PC-9 (cell line): ENCODE data around the gene PRR33. TPM values are rescaled to one million over a fixed set of nuclear protein-coding genes. Genes with fewer than 3 reads are reported as not detected.

Source experiments
- BruUV-seq: library from RNA; stranded (reverse); fragments of 400-500 nt; replicated peaks from 2 replicates; lab custom pipeline; 2021; lab: Mats Ljungman, UMichigan
- CTCF ChIA-PET: fragments of 300-600 bp; sonication (Branson Sonifier 250); formaldehyde crosslinking; loops from one replicate; lab custom pipeline; 2022; ENCODE audit warnings: antibody characterized with exemption; lab: Charles Lee
- POLR2A ChIA-PET: fragments of 300-600 bp; sonication (Branson Sonifier 250); formaldehyde crosslinking; loops from one replicate; lab custom pipeline; 2022; ENCODE audit warnings: antibody characterized with exemption; ENCODE audit not compliant: unreplicated experiment; lab: Charles Lee
- DNase-seq, 2 experiments: peaks; one replicate each; pipeline versions ENCODE4 v3.0.0 to v3.0.0-alpha.2; 2015 to 2022; ENCODE audit warnings: mixed read lengths in 1 of 2
- H2AFZ ChIP-seq: fragments of 200-600 bp; sonication (generic); 2 replicates; pipeline ENCODE4 v1.8.1; 2017; ENCODE audit warnings: antibody characterized with exemption
- H3F3A ChIP-seq: fragments of 200-600 bp; sonication (generic); 2 replicates; pipeline ENCODE4 v1.8.1; 2017; ENCODE audit warnings: antibody characterized with exemption, mild to moderate bottlenecking, low read depth; ENCODE audit not compliant: insufficient read depth
- H3K27ac ChIP-seq: fragments of 200-600 bp; sonication (generic); 2 replicates; pipeline ENCODE4 v1.6.1; 2016; ENCODE audit warnings: mixed run types
- H3K27me3 ChIP-seq: fragments of 200-600 bp; sonication (generic); 2 replicates; pipeline ENCODE4 v1.6.1; 2016; ENCODE audit warnings: low read depth, mixed run types; ENCODE audit not compliant: insufficient read depth
- H3K36me3 ChIP-seq: fragments of 200-600 bp; sonication (generic); 2 replicates; pipeline ENCODE4 v1.6.1; 2016; ENCODE audit warnings: low read depth, mixed run types
- H3K4me1 ChIP-seq: fragments of 200-600 bp; sonication (generic); replicated peaks from 2 replicates; pipeline ENCODE4 v1.6.1; 2016; ENCODE audit warnings: mixed run types; ENCODE audit not compliant: insufficient read depth
- H3K4me2 ChIP-seq: fragments of 200-600 bp; sonication (generic); 2 replicates; pipeline ENCODE4 v1.6.1; 2017; ENCODE audit warnings: mixed run types
- H3K4me3 ChIP-seq: fragments of 200-600 bp; sonication (generic); 2 replicates; pipeline ENCODE4 v1.6.1; 2016; ENCODE audit warnings: mixed run types
- H3K79me2 ChIP-seq: fragments of 200-600 bp; sonication (generic); 2 replicates; pipeline ENCODE4 v1.6.1; 2017; ENCODE audit warnings: low read depth, mixed run types
- H3K9me2 ChIP-seq: fragments of 200-600 bp; sonication (generic); 2 replicates; pipeline ENCODE4 v1.8.1; 2017; ENCODE audit warnings: mild to moderate bottlenecking; ENCODE audit not compliant: insufficient read depth
- H3K9me3 ChIP-seq: fragments of 200-600 bp; sonication (generic); 2 replicates; pipeline ENCODE4 v1.8.1; 2016; ENCODE audit warnings: low read depth; ENCODE audit not compliant: insufficient read depth
- H4K20me1 ChIP-seq: fragments of 200-600 bp; sonication (generic); 2 replicates; pipeline ENCODE4 v1.8.1; 2017; ENCODE audit not compliant: insufficient read depth
- CTCF ChIP-seq: fragments of 200-600 bp; sonication (generic); conservative IDR thresholded peaks from 2 replicates; pipeline ENCODE4 v1.6.1; 2017; ENCODE audit warnings: mixed run types, antibody characterized with exemption, mild to moderate bottlenecking, moderate library complexity
- EZH2 ChIP-seq: fragments of 200-600 bp; sonication (generic); IDR thresholded peaks from 2 replicates; pipeline ENCODE4 v1.8.0; 2017; ENCODE audit warnings: antibody characterized with exemption, low read depth
- intact Hi-C: fragments of 100-400 bp; cut with micrococcal nuclease; formaldehyde crosslinking; loops from one replicate; pipeline ENCODE4 v1.10.0; 2022; ENCODE audit not compliant: unreplicated experiment
- total RNA-seq: library from RNA; stranded (reverse); gene quantifications from 2 replicates; pipeline ENCODE4 v1.2.3, GENCODE V29; 2021

Gene PRR33
- total RNA-seq, 1 experiment from 2014 or later = not detected

GRCh38 chr11:1870721-1871466 lies 20.8 kb downstream of the PRR33 start:
- H3K27ac ChIP-seq = no peak overlapping the region
- ChIA-PET CTCF (no interaction called here), POLR2A (no interaction called here)
- no peaks in the 10 kb centered on the region for H3K36me3 ChIP-seq
- H3K4me2 ChIP-seq = no peak overlapping the region
- intact Hi-C loops = no loop called here
- H4K20me1 ChIP-seq = no peaks in the 10 kb centered on the region
- no peaks in the 10 kb centered on the region for H3F3A ChIP-seq
- no TSS peak for BruUV-seq
- no peaks in the 10 kb centered on the region for H3K9me3 ChIP-seq
- TF ChIP-seq EZH2 = no peak
- no peak for TF ChIP-seq CTCF
- H3K27me3 ChIP-seq = 0 out of 2 replicates have a peak, but pooled peaks cover 11% of the 10 kb centered on the region
- no peak overlapping the region for H2AFZ ChIP-seq
- H3K9me2 ChIP-seq = no peaks in the 10 kb centered on the region
- H3K4me1 ChIP-seq = no peaks in the 10 kb centered on the region
- H3K79me2 ChIP-seq = no peaks in the 10 kb centered on the region
- no peak for DNase-seq
- H3K4me3 ChIP-seq = no peak overlapping the region

GRCh38 chr11:1870326-1870696 lies 21.4 kb downstream of the PRR33 start:
- no peaks in the 10 kb centered on the region for H3F3A ChIP-seq
- intact Hi-C loops = no loop called here

More at GRCh38 chr11:1870326-1870696, 21.4 kb downstream of the PRR33 start:
- 0 out of 2 replicates have a peak, but pooled peaks cover 11% of the 10 kb centered on the region for H3K27me3 ChIP-seq
- H2AFZ ChIP-seq = no peak overlapping the region
- no peaks in the 10 kb centered on the region for H4K20me1 ChIP-seq
- H3K79me2 ChIP-seq = no peaks in the 10 kb centered on the region
- CTCF ChIA-PET = no interaction called here
- POLR2A ChIA-PET = no interaction called here
- H3K4me3 ChIP-seq = no peak overlapping the region
- TF ChIP-seq CTCF (no peak), EZH2 (no peak)
- H3K4me1 ChIP-seq = no peaks in the 10 kb centered on the region
- BruUV-seq = no TSS peak
- H3K9me3 ChIP-seq = no peaks in the 10 kb centered on the region
- H3K4me2 ChIP-seq = no peak overlapping the region
- H3K27ac ChIP-seq = no peak overlapping the region
- no peak for DNase-seq
- H3K9me2 ChIP-seq = no peaks in the 10 kb centered on the region
- no peaks in the 10 kb centered on the region for H3K36me3 ChIP-seq
